ENCODE results near the gene ARHGAP20.

- no peak for TF ChIP-seq CTCF (IDR thresholded peaks at IDR 0.05)
- no peak for TF ChIP-seq ZFX (IDR thresholded peaks at IDR 0.05; ENCODE audit: borderline replicate concordance)
Observed at GRCh38 chr11:110761131-110761530, 48.9 kb upstream of the ARHGAP20 start.

Data from 22Rv1 (cell line).